ENCODE data around the gene C3orf85.

C3orf85 gene

GRCh38 chr3:109152320-109152719 lies 15.8 kb downstream of the C3orf85 start:
- no peak for DNase-seq

- DNase-seq = no peak
Observed at GRCh38 chr3:109154979-109155378, 18.5 kb downstream of the C3orf85 start.

- no peak for DNase-seq
Observed at GRCh38 chr3:109155828-109156227, 19.3 kb downstream of the C3orf85 start.

- DNase-seq = no peak
Observed at GRCh38 chr3:109161487-109162123, 25.1 kb downstream of the C3orf85 start.

- no peak for DNase-seq
Observed at GRCh38 chr3:109165905-109166304, 29.4 kb downstream of the C3orf85 start.

DNA sequence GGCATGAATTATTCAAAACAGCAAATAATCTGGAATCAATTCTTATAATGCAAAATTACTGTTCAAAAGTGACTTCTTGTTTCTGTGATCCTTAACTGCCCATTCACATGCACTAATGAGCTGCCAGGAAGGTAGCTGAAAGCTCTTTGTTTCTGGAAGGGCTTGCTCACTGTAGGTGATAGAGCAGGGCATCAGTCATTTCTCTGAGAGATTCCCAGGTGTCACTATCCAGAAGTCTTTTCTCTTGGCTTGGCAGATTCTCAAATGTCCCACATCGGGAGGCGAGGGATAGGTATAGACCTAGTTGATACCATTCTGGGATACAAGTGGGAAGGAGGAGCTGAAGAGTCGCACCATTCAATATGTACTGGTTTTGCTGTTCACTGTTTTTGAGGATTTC lies 35.0 kb downstream of the C3orf85 start:
- no peak for DNase-seq

GRCh38 chr3:109175411-109175810 lies 38.9 kb downstream of the C3orf85 start:
- DNase-seq = no peak

- DNase-seq = no peak
Observed at GRCh38 chr3:109176726-109177125, 40.2 kb downstream of the C3orf85 start.

DNA sequence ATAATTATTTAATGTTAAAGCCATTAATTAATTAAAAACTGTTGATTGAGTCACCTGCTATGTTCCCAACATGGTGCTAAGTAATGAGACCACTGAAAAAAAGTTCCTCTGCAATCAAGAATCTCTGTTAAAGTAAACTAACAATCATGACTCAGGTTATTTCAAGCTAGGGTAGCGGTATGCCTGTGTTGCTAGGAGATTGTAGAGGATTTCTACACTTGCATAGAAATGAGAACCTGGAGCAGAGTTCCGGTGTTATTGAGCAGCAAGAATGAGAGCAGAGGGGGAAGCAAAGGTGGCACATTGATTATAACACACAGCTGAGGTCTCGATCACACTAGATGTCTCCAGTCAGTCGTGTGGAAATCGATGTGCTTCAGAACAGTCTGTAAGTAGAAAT lies 41.4 kb downstream of the C3orf85 start:
- DNase-seq = no peak

DNA sequence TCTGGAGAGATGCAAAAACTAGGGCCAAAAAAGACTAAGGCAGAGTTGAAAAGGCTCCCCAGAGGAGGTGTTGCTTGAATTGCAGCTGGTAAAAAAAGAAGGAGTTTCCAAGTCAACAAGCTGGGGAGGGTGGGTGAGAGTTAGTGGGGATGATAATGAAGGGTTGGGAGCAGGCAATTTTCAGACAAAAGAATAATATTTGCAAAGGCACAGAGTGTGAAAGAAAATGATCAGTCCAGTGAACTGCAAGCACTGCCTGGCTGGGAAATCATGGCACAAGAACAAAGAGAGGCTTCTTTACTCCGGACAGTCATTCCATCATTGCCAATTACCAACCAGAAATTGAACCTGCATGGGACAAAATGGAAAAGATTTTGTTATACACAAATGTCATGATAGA lies 42.2 kb downstream of the C3orf85 start:
- DNase-seq = peak in 1 of 56 donors; percentile 4

DNA sequence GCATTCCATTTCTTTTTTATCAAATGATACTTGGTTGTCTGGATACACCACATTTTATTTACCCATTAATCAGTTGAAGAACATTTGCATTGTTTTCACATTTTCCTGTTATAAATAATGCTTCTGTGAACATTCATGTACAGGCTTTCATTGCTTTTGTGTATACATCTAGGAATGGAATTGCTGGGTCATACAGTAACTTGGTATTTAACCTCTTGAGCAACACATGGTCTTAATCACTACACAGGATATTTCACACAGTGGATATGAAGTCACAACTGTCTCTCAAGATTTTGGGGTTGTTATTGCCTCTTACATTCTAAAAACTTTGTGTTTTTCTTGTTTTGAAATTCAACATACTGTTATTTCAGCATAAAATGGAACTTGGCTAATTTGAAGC lies 48.2 kb downstream of the C3orf85 start:
- no peak for DNase-seq

DNA sequence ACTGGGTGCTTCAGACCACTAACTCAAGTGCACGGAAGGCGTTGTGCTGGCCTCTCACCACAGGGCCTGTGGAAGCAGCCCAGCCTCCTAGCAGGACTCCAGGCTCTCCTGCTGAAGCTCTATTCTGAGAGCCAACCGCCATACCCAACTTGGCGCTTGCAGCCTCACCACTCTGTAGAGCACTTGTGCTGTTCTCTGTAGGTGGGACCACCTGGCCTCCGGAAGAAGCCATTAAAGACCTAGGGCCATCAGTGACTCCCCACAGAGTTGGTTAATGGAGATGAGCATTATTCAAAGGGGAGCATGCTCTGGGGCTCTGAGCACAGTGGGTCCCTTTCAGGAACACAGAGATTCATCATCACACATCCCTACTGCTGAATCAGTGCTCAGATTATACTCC lies 50.9 kb downstream of the C3orf85 start:
- no peak for DNase-seq

DNA sequence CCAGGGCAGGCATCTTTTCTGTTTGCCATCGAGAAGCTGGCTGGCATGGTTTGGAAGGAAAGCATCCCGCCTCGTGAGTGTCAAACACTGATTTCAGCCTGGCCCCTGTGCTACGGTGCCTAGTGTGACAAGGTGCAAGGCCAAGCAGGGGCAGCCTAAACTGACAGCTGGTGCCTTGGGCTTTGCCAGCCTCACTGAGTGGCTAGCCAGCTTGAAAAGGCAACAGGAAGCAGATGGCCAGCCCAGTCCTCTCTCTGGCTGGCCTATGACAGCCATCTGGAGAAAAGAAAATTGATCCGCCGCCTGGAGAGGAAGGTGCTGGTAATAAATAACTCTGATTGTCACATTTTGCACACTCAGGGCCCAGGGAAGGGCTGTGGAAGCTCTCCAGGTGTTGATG lies 52.2 kb downstream of the C3orf85 start:
- DNase-seq = peak in 1 of 56 donors; percentile 7

- no peak for DNase-seq
Observed at GRCh38 chr3:109191421-109191820, 54.9 kb downstream of the C3orf85 start.

GRCh38 chr3:109195815-109196214 lies 59.3 kb downstream of the C3orf85 start:
- no peak for DNase-seq

Measured in amygdala (tissue), 56 donors.